SU-DHL-6 (cell line): ENCODE data around the gene WDR36.
"Not testable (repeated sequence)": the region's sequence is repeated elsewhere in the genome, so short reads cannot be mapped to it uniquely, and the experiment has no call there.

Experiments used
- H2AFZ ChIP-seq: fragments of 200-600 bp; sonication (generic); 2 replicates; pipeline ENCODE4 v1.6.1; 2014; ENCODE audit warnings: low read depth, mild to moderate bottlenecking, moderate library complexity, mixed read lengths, antibody characterized with exemption, low read length; ENCODE audit not compliant: severe bottlenecking
- H3F3A ChIP-seq: fragments of 200-600 bp; shearing (Covaris generic); 2 replicates; pipeline ENCODE4 v1.6.0; 2016; ENCODE audit warnings: antibody characterized with exemption, mild to moderate bottlenecking; ENCODE audit not compliant: insufficient read depth
- H3K27ac ChIP-seq: fragments of 200-600 bp; sonication (generic); 2 replicates; pipeline ENCODE4 v1.5.1; 2016; ENCODE audit warnings: low read depth, mild to moderate bottlenecking, low read length, moderate library complexity, mixed read lengths
- H3K27me3 ChIP-seq: fragments of 200-600 bp; sonication (generic), shearing (Covaris generic); 2 replicates; pipeline ENCODE4 v1.6.0; 2014; ENCODE audit warnings: mild to moderate bottlenecking, low read length
- H3K36me3 ChIP-seq: fragments of 200-600 bp; sonication (generic); 2 replicates; pipeline ENCODE4 v1.6.1; 2014; ENCODE audit warnings: mild to moderate bottlenecking, low read length, mixed read lengths
- H3K4me2 ChIP-seq: fragments of 300-600, 200-600 bp; shearing (Covaris generic), sonication (generic); 2 replicates; pipeline ENCODE4 v1.6.0; 2014; ENCODE audit warnings: low read length, low read depth, mild to moderate bottlenecking; ENCODE audit not compliant: poor library complexity, severe bottlenecking
- H3K4me3 ChIP-seq: fragments of 200-600 bp; sonication (generic); 2 replicates; pipeline ENCODE4 v1.5.1; 2014; ENCODE audit warnings: antibody characterized with exemption, low read length, mild to moderate bottlenecking, mixed read lengths; ENCODE audit not compliant: insufficient read depth, poor library complexity, severe bottlenecking
- H3K79me2 ChIP-seq: fragments of 200-600 bp; sonication (generic); 2 replicates; pipeline ENCODE4 v1.6.1; 2014; ENCODE audit warnings: mild to moderate bottlenecking, low read length, moderate library complexity; ENCODE audit not compliant: insufficient read depth
- H3K9ac ChIP-seq: fragments of 200-600 bp; sonication (generic); 2 replicates; pipeline ENCODE4 v1.7.0; 2014; ENCODE audit warnings: mild to moderate bottlenecking, low read length
- H3K9me2 ChIP-seq: fragments of 200-600 bp; sonication (generic); replicated peaks from 2 replicates; pipeline ENCODE4 v1.6.1; 2014; ENCODE audit warnings: low read length; ENCODE audit not compliant: insufficient read depth
- H3K9me3 ChIP-seq: fragments of 200-600 bp; sonication (generic); 2 replicates; pipeline ENCODE4 v1.6.1; 2014; ENCODE audit warnings: low read length, mixed read lengths; ENCODE audit not compliant: insufficient read depth
- H4K20me1 ChIP-seq: fragments of 200-600 bp; sonication (generic); 2 replicates; pipeline ENCODE4 v1.6.1; 2014; ENCODE audit warnings: low read depth, mild to moderate bottlenecking, antibody characterized with exemption, low read length, moderate library complexity, mixed read lengths
- CTCF ChIP-seq: fragments of 200-600 bp; sonication (generic); IDR thresholded peaks from one replicate; pipeline ENCODE4 v1.5.1; 2017; ENCODE audit warnings: antibody characterized with exemption, mild to moderate bottlenecking, low read length, moderate library complexity; ENCODE audit not compliant: insufficient read depth, poor library complexity, severe bottlenecking
- EZH2phosphoT487 ChIP-seq: fragments of 200-600 bp; sonication (generic), shearing (Covaris generic); conservative IDR thresholded peaks from 2 replicates; pipeline ENCODE4 v1.6.1; 2018; ENCODE audit warnings: mild to moderate bottlenecking, antibody characterized with exemption, low read length, moderate library complexity, mixed read lengths

Gene WDR36

GRCh38 chr5:111135946-111136345, 43.8 kb downstream of the WDR36 start:
- no peak for TF ChIP-seq EZH2phosphoT487
- TF ChIP-seq CTCF = no peak
- H3F3A ChIP-seq = peaks cover 6% of the 10 kb centered on the region; the same call in 1 of the 2 replicates
- no peak overlapping the region for H2AFZ ChIP-seq
- H4K20me1 ChIP-seq = no peaks in the 10 kb centered on the region
- no peaks in the 10 kb centered on the region for H3K9me3 ChIP-seq
- H3K27ac ChIP-seq = no peak overlapping the region
- H3K27me3 ChIP-seq = no peaks in the 10 kb centered on the region
- no peaks in the 10 kb centered on the region for H3K79me2 ChIP-seq
- no peak overlapping the region for H3K9ac ChIP-seq
- no peak overlapping the region for H3K4me2 ChIP-seq
- H3K9me2 ChIP-seq = no peaks in the 10 kb centered on the region
- no peak overlapping the region for H3K4me3 ChIP-seq
- no peaks in the 10 kb centered on the region for H3K36me3 ChIP-seq

- Histone ChIP-seq H4K20me1 (no peaks in the 10 kb centered on the region), H3K9ac (no peak overlapping the region), H3K4me3 (no peak overlapping the region), H3K36me3 (no peaks in the 10 kb centered on the region), H3F3A (no peaks in the 10 kb centered on the region), H3K79me2 (no peaks in the 10 kb centered on the region), H3K27ac (no peak overlapping the region), H3K9me3 (no peaks in the 10 kb centered on the region), H2AFZ (no peak overlapping the region), H3K4me2 (no peak overlapping the region), H3K27me3 (no peaks in the 10 kb centered on the region), H3K9me2 (no peaks in the 10 kb centered on the region)
- no peak for TF ChIP-seq EZH2phosphoT487
Observed at GRCh38 chr5:111138096-111138495, 45.9 kb downstream of the WDR36 start.

- H3F3A ChIP-seq, H3K4me2 ChIP-seq, H3K9me3 ChIP-seq, H4K20me1 ChIP-seq, H3K9me2 ChIP-seq, H3K36me3 ChIP-seq, H3K4me3 ChIP-seq, H2AFZ ChIP-seq, H3K9ac ChIP-seq, H3K79me2 ChIP-seq, H3K27me3 ChIP-seq, H3K27ac ChIP-seq: not testable (repeated sequence)
Observed at GRCh38 chr5:111141471-111141870, 49.3 kb downstream of the WDR36 start.

GRCh38 chr5:111142932-111143331, 50.8 kb downstream of the WDR36 start:
- Histone ChIP-seq H3K9me3 (no peaks in the 10 kb centered on the region), H3F3A (no peaks in the 10 kb centered on the region), H4K20me1 (no peaks in the 10 kb centered on the region)

More at GRCh38 chr5:111142932-111143331, 50.8 kb downstream of the WDR36 start:
- Histone ChIP-seq H3K27me3 (no peaks in the 10 kb centered on the region), H3K4me2 (no peak overlapping the region), H2AFZ (no peak overlapping the region), H3K36me3 (no peaks in the 10 kb centered on the region), H3K79me2 (no peaks in the 10 kb centered on the region), H3K27ac (no peak overlapping the region), H3K9ac (no peak overlapping the region), H3K4me3 (no peak overlapping the region), H3K9me2 (no peaks in the 10 kb centered on the region)
- TF ChIP-seq EZH2phosphoT487 (no peak), CTCF (no peak)
